Measurements from ENCODE around the gene EXOSC5.
A peak's percentile ranks its signal among the peaks of the same experiment; 100 is the strongest.

DNA sequence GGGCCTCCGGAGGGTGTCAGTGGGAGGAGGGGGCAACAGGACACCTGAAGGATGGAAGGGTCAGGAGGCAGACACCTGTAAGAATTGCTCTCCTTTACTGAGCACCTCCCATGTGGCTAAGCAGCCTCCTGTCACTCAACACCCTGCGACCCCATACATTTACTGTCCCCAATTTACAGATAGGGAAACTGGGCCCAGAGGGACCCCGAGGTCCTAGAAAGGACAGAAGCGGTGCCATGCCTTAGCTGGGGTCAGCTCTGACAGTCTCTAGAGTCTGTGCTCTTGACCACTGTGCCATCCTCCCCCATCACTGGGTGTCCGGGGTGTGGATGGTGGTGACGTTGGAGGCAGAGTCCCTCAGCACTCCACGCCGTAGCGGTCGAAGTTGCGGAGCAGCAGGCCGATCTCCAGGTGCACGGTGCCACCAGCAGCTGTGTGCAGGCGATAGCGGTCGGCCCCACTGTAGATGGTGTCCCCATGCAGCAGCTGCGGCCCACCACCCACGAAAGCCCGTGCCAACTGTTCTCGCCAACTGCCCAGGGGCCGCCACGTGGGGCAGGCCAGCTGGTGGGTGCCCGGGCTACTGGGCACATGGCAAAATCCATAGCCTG, 42.7 kb downstream of the EXOSC5 start:
- TF ChIP-seq, protein P1, sequence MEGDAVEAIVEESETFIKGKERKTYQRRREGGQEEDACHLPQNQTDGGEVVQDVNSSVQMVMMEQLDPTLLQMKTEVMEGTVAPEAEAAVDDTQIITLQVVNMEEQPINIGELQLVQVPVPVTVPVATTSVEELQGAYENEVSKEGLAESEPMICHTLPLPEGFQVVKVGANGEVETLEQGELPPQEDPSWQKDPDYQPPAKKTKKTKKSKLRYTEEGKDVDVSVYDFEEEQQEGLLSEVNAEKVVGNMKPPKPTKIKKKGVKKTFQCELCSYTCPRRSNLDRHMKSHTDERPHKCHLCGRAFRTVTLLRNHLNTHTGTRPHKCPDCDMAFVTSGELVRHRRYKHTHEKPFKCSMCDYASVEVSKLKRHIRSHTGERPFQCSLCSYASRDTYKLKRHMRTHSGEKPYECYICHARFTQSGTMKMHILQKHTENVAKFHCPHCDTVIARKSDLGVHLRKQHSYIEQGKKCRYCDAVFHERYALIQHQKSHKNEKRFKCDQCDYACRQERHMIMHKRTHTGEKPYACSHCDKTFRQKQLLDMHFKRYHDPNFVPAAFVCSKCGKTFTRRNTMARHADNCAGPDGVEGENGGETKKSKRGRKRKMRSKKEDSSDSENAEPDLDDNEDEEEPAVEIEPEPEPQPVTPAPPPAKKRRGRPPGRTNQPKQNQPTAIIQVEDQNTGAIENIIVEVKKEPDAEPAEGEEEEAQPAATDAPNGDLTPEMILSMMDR (IDR thresholded peaks at IDR 0.05), result peak; percentile 50
- no peak for TF ChIP-seq EZH2 (IDR thresholded peaks at IDR 0.05; ENCODE audit: borderline replicate concordance, insufficient read depth, low read depth, low read length, poor library complexity, severe bottlenecking)
